GM12878 (cell line): ENCODE data around the gene RNASEL. TPM values are rescaled to one million over a fixed set of nuclear protein-coding genes. Genes with fewer than 3 reads are reported as not detected.

ENCODE experiments used
- ATAC-seq: fragments of 200-7000 bp; cut with Tn5 transposase; 3 replicates; pipeline ENCODE4 v1.9.1; 2020; ENCODE audit warnings: mild to moderate bottlenecking, moderate library complexity
- BruUV-seq: library from RNA; stranded (reverse); fragments of 400-500 nt; replicated peaks from 2 replicates; lab custom pipeline; 2021; lab: Mats Ljungman, UMichigan
- CTCF ChIA-PET: fragments of 300-600 bp; sonication (Branson Sonifier 250); formaldehyde crosslinking; extraction: SDS; loops from one replicate; lab custom pipeline; 2021; ENCODE audit warnings: inconsistent platforms; lab: Yijun Ruan, JAX
- POLR2A ChIA-PET: fragments of 350-600 bp; formaldehyde crosslinking; extraction: SDS; loops from one replicate; lab custom pipeline; 2021; ENCODE audit warnings: inconsistent platforms; lab: Charles Lee
- RAD21 ChIA-PET: fragments of 300-600 bp; sonication (Branson Sonifier 250); formaldehyde crosslinking; loops from one replicate; lab custom pipeline; 2023; ENCODE audit warnings: antibody characterized with exemption; ENCODE audit not compliant: unreplicated experiment; lab: Charles Lee
- SMC1A ChIA-PET: fragments of 300-600 bp; sonication (Branson Sonifier 250); formaldehyde crosslinking; loops from one replicate; lab custom pipeline; 2023; ENCODE audit not compliant: unreplicated experiment, uncharacterized antibody; lab: Charles Lee
- DNase-seq: peaks from one replicate; pipeline ENCODE4 v3.0.0-alpha.2; 2011; ENCODE audit warnings: low read depth, low spot score
- FAIRE-seq: peaks from 3 replicates; lab custom pipeline; 2011; peaks lifted over from hg19 to GRCh38; lab: Jason Lieb, UNC
- H2AFZ ChIP-seq: 2 replicates; pipeline ENCODE4 v1.6.0; 2011; ENCODE audit warnings: low read depth, low read length, control low read depth; ENCODE audit not compliant: control insufficient read depth
- H3K27ac ChIP-seq: 2 replicates; pipeline ENCODE4 v1.5.1; 2011; ENCODE audit warnings: control low read depth; ENCODE audit not compliant: control insufficient read depth, insufficient read depth
- H3K27me3 ChIP-seq, 2 experiments: replicated peaks in 1 of 2; 2 replicates each; pipeline versions ENCODE4 v1.6.0 to v1.6.1; 2011; ENCODE audit warnings: low read length in 1 of 2; ENCODE audit not compliant: control insufficient read depth in 2 of 2, insufficient read depth in 2 of 2
- H3K36me3 ChIP-seq, 2 experiments: 2 replicates each; pipeline ENCODE4 v1.5.1; 2011; ENCODE audit warnings: low read length in 1 of 2; ENCODE audit not compliant: control insufficient read depth in 2 of 2, insufficient read depth in 2 of 2
- H3K4me1 ChIP-seq: 2 replicates; pipeline ENCODE4 v1.6.1; 2011; ENCODE audit warnings: mild to moderate bottlenecking, low read length, moderate library complexity, mixed read lengths; ENCODE audit not compliant: control insufficient read depth, insufficient read depth
- H3K4me2 ChIP-seq: 2 replicates; pipeline ENCODE4 v1.6.0; 2011; ENCODE audit warnings: control low read depth; ENCODE audit not compliant: control insufficient read depth, insufficient read depth
- H3K4me3 ChIP-seq: fragments of 200-600 bp; sonication (generic); 2 replicates; pipeline ENCODE4 v1.5.1; 2016
- H3K79me2 ChIP-seq: 2 replicates; pipeline ENCODE4 v1.6.0; 2011; ENCODE audit warnings: low read length; ENCODE audit not compliant: control insufficient read depth, insufficient read depth
- H3K9ac ChIP-seq: 2 replicates; pipeline ENCODE4 v1.8.0; 2011; ENCODE audit warnings: low read length, control low read depth, mixed read lengths; ENCODE audit not compliant: control insufficient read depth, insufficient read depth
- H3K9me3 ChIP-seq: replicated peaks from 3 replicates; pipeline ENCODE4 v1.5.1; 2011; ENCODE audit warnings: mild to moderate bottlenecking, low read length; ENCODE audit not compliant: control insufficient read depth, insufficient read depth
- H4K20me1 ChIP-seq: 2 replicates; pipeline ENCODE4 v1.6.0; 2011; ENCODE audit not compliant: control insufficient read depth, insufficient read depth
- BRCA1 ChIP-seq: IDR thresholded peaks from 2 replicates; pipeline ENCODE4 v1.6.1; 2011; ENCODE audit warnings: low read depth, low read length, improper control_type of control experiment
- FOXM1 ChIP-seq: IDR thresholded peaks from 2 replicates; pipeline ENCODE4 v1.6.1; 2012; ENCODE audit warnings: low read depth, mild to moderate bottlenecking, inconsistent platforms, low read length, moderate library complexity
- MXI1 ChIP-seq: fragments of 150-350 bp; IDR thresholded peaks from 2 replicates; pipeline ENCODE4 v1.6.1; 2011; ENCODE audit warnings: low read depth, mild to moderate bottlenecking, inconsistent platforms, low read length, improper control_type of control experiment
- WGBS: methylation state at CpG from one replicate; pipeline ENCODE4 v1.1.6; 2016; ENCODE audit warnings: low lambda C conversion rate; ENCODE audit not compliant: insufficient replicate concordance, insufficient coverage; ENCODE audit errors: missing lambda C conversion rate; 5-methylcytosine and 5-hydroxymethylcytosine counted together
- in situ Hi-C: fragments of 300-500 bp; cut with MboI; formaldehyde crosslinking; loops from 9 replicates; pipeline ENCODE4 v1.14.3; 2018; ENCODE audit warnings: mixed read lengths
- intact Hi-C: fragments of 100-400 bp; cut with micrococcal nuclease; formaldehyde crosslinking; loops from one replicate; pipeline ENCODE4 v1.14.2; 2022; ENCODE audit not compliant: unreplicated experiment
- polyA plus RNA-seq, 11 experiments: library from polyadenylated mRNA; depleted of rRNA in 4 of 11; unstranded in 6 of 11; stranded (reverse) in 5 of 11; fragments of >200 nt; fragmentation: Nextera tagmentation in 4 of 11; fragmentation: Illumina TruSeq in 1 of 11; extraction: Ambion mirVana in 4 of 11; extraction: Trizol in 1 of 11; gene quantifications; 1 replicate in 1 of 11; 2 replicates in 10 of 11; pipeline versions ENCODE4 v1.2.1 to v1.2.3, GENCODE V29; 2011 to 2016; ENCODE audit warnings: inconsistent platforms in 2 of 11, missing spikeins in 2 of 11, low read depth in 1 of 11
- total RNA-seq, 4 experiments: library from RNA; depleted of rRNA in 3 of 4; stranded (reverse); fragments of >200 nt in 3 of 4; fragmentation: Illumina TruSeq in 1 of 4; extraction: Trizol in 1 of 4; gene quantifications; 2 replicates each; pipeline versions ENCODE4 v1.2.1 to v1.2.3, GENCODE V29; 2013 to 2021

The RNASEL gene
- total and polyA plus RNA-seq, 10 of the 15 experiments (the other 5 are each of a cell fraction or from before 2014, with no cell fraction given) = 3.0 to 10.8 (median 5.0) TPM

GRCh38 chr1:182603646-182604174 lies 14.7 kb upstream of the RNASEL start:
- peak overlapping the region; percentile 37 for H2AFZ ChIP-seq
- BruUV-seq = no TSS peak
- H3K27me3 ChIP-seq = no peaks in the 10 kb centered on the region
- FAIRE-seq (no peak), ATAC-seq (peak; percentile 21), DNase-seq (no peak)
- H3K9ac ChIP-seq = peak overlapping the region; percentile 64
- H3K4me1 ChIP-seq = peaks cover 17% of the 10 kb centered on the region
- H4K20me1 ChIP-seq = no peaks in the 10 kb centered on the region; the same call in 1 of the 2 replicates
- H3K4me2 ChIP-seq = peak overlapping the region; percentile 78
- in situ Hi-C loops = no loop called here
- intact Hi-C loops = loop anchor here (1.0 to 5.0 kb wide), 4 partner anchors 13 to 234 kb away; partner anchors contain the start of gene DHX9
- peak overlapping the region; percentile 85 for H3K4me3 ChIP-seq
- ChIA-PET SMC1A (interaction anchor here (0.7 to 28.0 kb wide), 19 partner anchors 9 to 226 kb away, joined by 3 to 1145 read pairs (median 5); partner anchors contain the start of genes NPL and RNASEL), CTCF (interaction anchor here (0.7 to 37.4 kb wide), 16 partner anchors 9 to 273 kb away, joined by 3 to 1888 read pairs (median 5); partner anchors contain the start of gene NPL), RAD21 (interaction anchor here (0.7 to 23.0 kb wide), 17 partner anchors 10 to 181 kb away, joined by 3 to 946 read pairs (median 8); no protein-coding TSS in a partner anchor), POLR2A (interaction anchor here (0.6 to 3.5 kb wide), 16 partner anchors 9 to 185 kb away, joined by 3 to 24 read pairs (median 7); no protein-coding TSS in a partner anchor)
- 1% methylated on average over 12 of the region's 12 CpGs for WGBS
- H3K9me3 ChIP-seq = no peaks in the 10 kb centered on the region
- peak overlapping the region; percentile 54 for H3K27ac ChIP-seq
- peaks cover 37% of the 10 kb centered on the region for H3K79me2 ChIP-seq
- peaks cover 11 to 24% of the 10 kb centered on the region in 2 experiments; a peak in 3 of 4 replicates for H3K36me3 ChIP-seq
- TF ChIP-seq BRCA1 (no peak), MXI1 (0 out of 2 replicates have a peak, but pooled peaks have one; percentile 27), FOXM1 (0 out of 2 replicates have a peak, but pooled peaks have one; percentile 16)
